Esophagus muscularis mucosa (tissue), 4 donors: Measurements from ENCODE around the gene IGFN1. TPM values are rescaled to one million over a fixed set of nuclear protein-coding genes. Genes with fewer than 3 reads are reported as not detected.

ENCODE experiments used
- DNase-seq: peaks from one replicate; pipeline ENCODE4 v3.0.0-alpha.2; 2017; ENCODE audit errors: extremely low spot score
- H3K27ac ChIP-seq, 4 donors: fragments of 200-600 bp; sonication (generic); replicated peaks in 1 of 4; 1 replicate in 3 of 4; 2 replicates in 1 of 4; pipeline ENCODE4 v1.5.1; 2016 to 2019; ENCODE audit warnings: mild to moderate bottlenecking in 1 of 4
- H3K27me3 ChIP-seq, 4 donors: fragments of 200-600 bp; sonication (generic); one replicate each; pipeline versions ENCODE4 v1.5.1 to v1.6.0; 2016 to 2019
- H3K36me3 ChIP-seq, 4 donors: fragments of 200-600 bp; sonication (generic); one replicate each; pipeline ENCODE4 v1.5.1; 2016 to 2019
- H3K4me1 ChIP-seq, 4 donors: fragments of 200-600 bp; sonication (generic); one replicate each; pipeline ENCODE4 v1.5.1; 2016 to 2019
- H3K4me3 ChIP-seq, 4 donors: fragments of 200-600 bp; sonication (generic); 1 replicate in 2 of 4; 2 replicates in 2 of 4; pipeline ENCODE4 v1.5.1; 2016 to 2019; ENCODE audit warnings: mild to moderate bottlenecking in 4 of 4, moderate library complexity in 1 of 4
- H3K9me3 ChIP-seq, 4 donors: fragments of 200-600 bp; sonication (generic); 1 replicate in 3 of 4; 2 replicates in 1 of 4; pipeline ENCODE4 v1.5.1; 2016 to 2019
- EP300 ChIP-seq: sonication (generic); formaldehyde crosslinking; IDR thresholded peaks from one replicate; pipeline ENCODE4 v1.6.1; 2017; ENCODE audit warnings: antibody characterized with exemption
- POLR2A ChIP-seq: fragments of 450-650 bp; IDR thresholded peaks from one replicate; pipeline ENCODE4 v1.6.1; 2017; ENCODE audit warnings: antibody characterized with exemption, moderate library complexity, mild to moderate bottlenecking, low read depth
- POLR2AphosphoS5 ChIP-seq, 2 donors: sonication (generic); formaldehyde crosslinking; IDR thresholded peaks; one replicate each; pipeline ENCODE4 v1.6.1; 2017; ENCODE audit warnings: antibody characterized with exemption in 2 of 2
- WGBS: methylation state at CpG from one replicate; pipeline ENCODE4 v1.1.5; 2018; 5-methylcytosine and 5-hydroxymethylcytosine counted together
- intact Hi-C: fragments of 100-400 bp; cut with DNase I; formaldehyde crosslinking; loops from one replicate; pipeline ENCODE4 v1.15.1; 2023
- total RNA-seq, 4 donors: library from RNA; depleted of rRNA; stranded (reverse); fragments of >200 nt; gene quantifications; one replicate each; pipeline versions ENCODE4 v1.1.0 to v1.2.1, GENCODE V29; 2016
- TF ChIP-seq, protein P1 (sequence below), 3 experiments: fragments of 200-600 bp in 2 of 3; fragments of 450-650 bp in 1 of 3; sonication (generic) in 2 of 3; IDR thresholded peaks; one replicate each; pipeline ENCODE4 v1.5.1; 2017 to 2019; ENCODE audit warnings: antibody characterized with exemption in 3 of 3, mild to moderate bottlenecking in 2 of 3, moderate library complexity in 1 of 3

The IGFN1 gene
- total RNA-seq, 4 donors from 2014 or later: not detected

DNA sequence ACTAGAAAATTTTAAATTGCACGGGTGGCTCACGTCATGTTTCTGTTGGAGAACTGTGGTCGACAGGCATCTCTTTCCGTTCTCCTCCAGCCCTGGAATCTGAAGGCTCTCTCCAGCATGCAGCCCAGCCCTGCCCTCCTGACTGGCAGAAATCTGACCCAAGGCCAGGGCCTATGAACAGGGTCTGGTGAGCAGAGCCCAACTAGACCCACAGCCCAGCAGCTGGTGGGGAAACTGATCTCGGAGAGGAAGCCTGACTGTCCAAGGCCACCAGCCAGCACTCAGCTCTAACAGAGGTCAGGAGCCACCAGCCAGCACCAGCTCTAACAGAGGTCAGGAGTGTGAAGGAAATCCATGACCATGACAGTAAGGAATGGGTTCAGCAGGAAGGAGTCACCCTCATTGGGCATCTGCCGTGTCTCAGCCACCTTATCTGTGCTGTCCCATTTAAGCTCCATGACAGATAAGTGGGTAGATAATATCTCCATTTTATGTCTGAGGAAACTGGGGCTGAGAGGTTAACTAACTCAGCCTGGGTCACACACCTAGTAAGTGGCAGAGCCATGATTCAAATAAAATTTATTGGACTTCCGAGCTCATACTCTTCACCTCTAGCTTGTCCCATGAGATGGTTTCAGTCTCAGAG, 72.5 kb downstream of the IGFN1 start:
- H3K9me3 ChIP-seq: no peaks in the 10 kb centered on the region
- intact Hi-C loops: no loop called here
- H3K36me3 ChIP-seq: no peaks in the 10 kb centered on the region
- peaks cover 7 to 12% (median 12%) of the 10 kb centered on the region in 4 donors for H3K4me1 ChIP-seq
- TF ChIP-seq POLR2AphosphoS5 (IDR thresholded peaks at IDR 0.05): no peak
- TF ChIP-seq, protein P1, sequence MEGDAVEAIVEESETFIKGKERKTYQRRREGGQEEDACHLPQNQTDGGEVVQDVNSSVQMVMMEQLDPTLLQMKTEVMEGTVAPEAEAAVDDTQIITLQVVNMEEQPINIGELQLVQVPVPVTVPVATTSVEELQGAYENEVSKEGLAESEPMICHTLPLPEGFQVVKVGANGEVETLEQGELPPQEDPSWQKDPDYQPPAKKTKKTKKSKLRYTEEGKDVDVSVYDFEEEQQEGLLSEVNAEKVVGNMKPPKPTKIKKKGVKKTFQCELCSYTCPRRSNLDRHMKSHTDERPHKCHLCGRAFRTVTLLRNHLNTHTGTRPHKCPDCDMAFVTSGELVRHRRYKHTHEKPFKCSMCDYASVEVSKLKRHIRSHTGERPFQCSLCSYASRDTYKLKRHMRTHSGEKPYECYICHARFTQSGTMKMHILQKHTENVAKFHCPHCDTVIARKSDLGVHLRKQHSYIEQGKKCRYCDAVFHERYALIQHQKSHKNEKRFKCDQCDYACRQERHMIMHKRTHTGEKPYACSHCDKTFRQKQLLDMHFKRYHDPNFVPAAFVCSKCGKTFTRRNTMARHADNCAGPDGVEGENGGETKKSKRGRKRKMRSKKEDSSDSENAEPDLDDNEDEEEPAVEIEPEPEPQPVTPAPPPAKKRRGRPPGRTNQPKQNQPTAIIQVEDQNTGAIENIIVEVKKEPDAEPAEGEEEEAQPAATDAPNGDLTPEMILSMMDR (IDR thresholded peaks at IDR 0.05): no peak
- no peak for TF ChIP-seq POLR2A
- no peak for TF ChIP-seq EP300
- DNase-seq: peak; percentile 60
- no peak overlapping the region for H3K27ac ChIP-seq
- 89% methylated on average over 6 of the region's 7 CpGs for WGBS
- peaks cover 0 to 46% (median 3%) of the 10 kb centered on the region in 4 donors for H3K27me3 ChIP-seq
- H3K4me3 ChIP-seq: no peak overlapping the region

DNA sequence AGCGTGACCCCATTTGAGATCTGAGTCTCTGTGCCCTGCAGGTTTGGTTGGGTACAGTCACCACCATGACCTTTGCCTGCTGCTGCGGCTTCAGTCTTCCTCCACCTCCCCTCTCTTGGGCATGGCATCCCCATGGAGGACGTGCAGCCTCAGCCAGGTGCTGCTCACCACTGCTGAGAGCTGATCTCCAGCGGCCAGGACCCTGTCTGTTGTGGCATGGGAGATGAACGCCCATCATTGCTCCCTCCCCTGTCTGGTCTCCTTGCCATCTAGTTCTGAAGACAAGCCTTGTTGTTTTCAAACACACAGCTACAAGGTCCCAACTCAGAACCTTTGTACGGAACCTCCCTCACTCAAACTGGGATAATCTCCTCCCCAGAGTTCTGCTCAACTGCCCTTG, 73.4 kb downstream of the IGFN1 start:
- WGBS: 100% methylated on average over 6 of the region's 6 CpGs
- Histone ChIP-seq H3K27me3 (peaks cover 0 to 47% (median 3%) of the 10 kb centered on the region in 4 donors), H3K9me3 (no peaks in the 10 kb centered on the region), H3K4me1 (peaks cover 7 to 12% (median 12%) of the 10 kb centered on the region in 4 donors), H3K4me3 (no peak overlapping the region), H3K27ac (no peak overlapping the region), H3K36me3 (no peaks in the 10 kb centered on the region)
- intact Hi-C loops: no loop called here
- DNase-seq: peak; percentile 53
- TF ChIP-seq POLR2AphosphoS5 (IDR thresholded peaks at IDR 0.05): no peak
- TF ChIP-seq, protein P1 (IDR thresholded peaks at IDR 0.05): no peak
- TF ChIP-seq POLR2A: no peak

GRCh38 chr1:201264554-201264953, 73.9 kb downstream of the IGFN1 start:
- 93% methylated on average over 4 of the region's 4 CpGs for WGBS
- H3K9me3 ChIP-seq: no peaks in the 10 kb centered on the region
- H3K27me3 ChIP-seq: peaks cover 0 to 43% (median 3%) of the 10 kb centered on the region in 4 donors
- H3K4me3 ChIP-seq: no peak overlapping the region
- peak; percentile 87 for DNase-seq
- intact Hi-C loops: no loop called here
- no peaks in the 10 kb centered on the region for H3K36me3 ChIP-seq
- TF ChIP-seq POLR2AphosphoS5 (IDR thresholded peaks at IDR 0.05) (no peak), POLR2A (no peak), EP300 (no peak)
- TF ChIP-seq, protein P1 (IDR thresholded peaks at IDR 0.05): no peak
- H3K4me1 ChIP-seq: peaks cover 6 to 9% (median 8%) of the 10 kb centered on the region in 4 donors
- no peak overlapping the region for H3K27ac ChIP-seq

DNA sequence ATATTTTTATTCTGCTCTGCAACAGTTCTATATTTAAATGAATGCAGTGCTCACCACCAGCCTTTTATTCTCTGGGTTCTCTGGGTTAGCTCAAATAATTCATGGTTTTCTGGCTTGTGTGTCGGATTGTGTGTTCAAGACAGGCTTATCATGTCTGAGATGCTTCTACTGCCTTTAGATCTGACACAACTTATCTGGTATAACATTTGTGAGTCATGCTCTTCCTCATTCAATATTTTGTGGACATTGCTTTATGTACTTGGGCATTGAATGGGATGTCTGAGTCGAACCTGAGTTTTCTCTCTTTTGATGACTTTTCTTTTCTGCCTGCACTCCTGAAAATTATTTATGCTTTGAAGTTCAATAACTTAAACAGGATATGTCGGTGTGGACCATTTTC, 75.1 kb downstream of the IGFN1 start:
- intact Hi-C loops: no loop called here
- TF ChIP-seq POLR2A (no peak), POLR2AphosphoS5 (IDR thresholded peaks at IDR 0.05) (no peak), EP300 (no peak)
- TF ChIP-seq, protein P1 (IDR thresholded peaks at IDR 0.05): no peak
- no peaks in the 10 kb centered on the region for H3K4me1 ChIP-seq

DNA sequence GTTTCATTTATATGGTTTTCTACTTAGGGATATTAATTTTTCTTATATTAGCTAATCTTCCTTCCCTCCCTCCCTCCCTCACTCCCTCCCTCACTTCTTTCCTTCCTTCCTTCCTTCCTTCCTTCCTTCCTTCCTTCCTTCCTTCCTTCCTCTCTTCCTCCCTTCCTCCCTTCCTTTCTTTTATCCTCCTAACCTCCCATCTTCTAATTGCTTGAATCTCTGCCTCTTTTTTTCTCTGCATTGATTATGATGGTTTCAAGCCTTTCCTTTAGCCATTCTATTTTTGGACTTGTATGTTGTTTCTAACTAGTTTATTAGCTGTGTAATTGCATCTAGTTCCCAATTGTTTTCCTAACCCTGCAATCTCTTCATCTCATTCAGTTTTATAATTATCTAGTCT, 75.7 kb downstream of the IGFN1 start:
- Histone ChIP-seq H3K4me3 (no peak overlapping the region), H3K4me1 (no peaks in the 10 kb centered on the region), H3K36me3 (no peaks in the 10 kb centered on the region), H3K27ac (no peak overlapping the region), H3K27me3 (peaks cover 0 to 40% (median 0%) of the 10 kb centered on the region in 4 donors), H3K9me3 (no peaks in the 10 kb centered on the region)
- no peak for TF ChIP-seq EP300
- TF ChIP-seq POLR2AphosphoS5 (IDR thresholded peaks at IDR 0.05): no peak
- TF ChIP-seq, protein P1 (IDR thresholded peaks at IDR 0.05): no peak
- no peak for TF ChIP-seq POLR2A
- intact Hi-C loops: no loop called here
- DNase-seq: no peak

More for the DNA sequence above, 75.1 kb downstream of the IGFN1 start:
- 69% methylated on average over 3 of the region's 3 CpGs for WGBS
- H3K36me3 ChIP-seq: no peaks in the 10 kb centered on the region
- no peak overlapping the region for H3K27ac ChIP-seq
- no peaks in the 10 kb centered on the region for H3K9me3 ChIP-seq
- peaks cover 0 to 41% (median 0%) of the 10 kb centered on the region in 4 donors for H3K27me3 ChIP-seq
- no peak overlapping the region for H3K4me3 ChIP-seq
- DNase-seq: no peak
